H9 (cell line): Measurements from ENCODE around the gene ELOVL6. TPM values are rescaled to one million over a fixed set of nuclear protein-coding genes. Genes with fewer than 3 reads are reported as not detected.
A peak's percentile ranks its signal among the peaks of the same experiment; 100 is the strongest.

Experiments
- DNase-seq: peaks from one replicate; pipeline ENCODE4 v3.0.0-alpha.2; 2017
- H2AFZ ChIP-seq: one replicate; pipeline ENCODE4 v1.6.1; 2013; ENCODE audit warnings: mild to moderate bottlenecking, low read length, control low read depth, moderate library complexity
- H2AK5ac ChIP-seq: 2 replicates; pipeline ENCODE4 v1.6.1; 2013; ENCODE audit warnings: low read length, control low read depth, mixed read lengths; ENCODE audit not compliant: insufficient read length
- H2BK120ac ChIP-seq: one replicate; pipeline ENCODE4 v1.6.1; 2013; ENCODE audit warnings: low read depth, mild to moderate bottlenecking, low read length, control low read depth, inconsistent platforms; ENCODE audit not compliant: poor library complexity, severe bottlenecking
- H2BK12ac ChIP-seq: 2 replicates; pipeline ENCODE4 v1.6.1; 2013; ENCODE audit warnings: low read length, control low read depth, mixed read lengths, low read depth; ENCODE audit not compliant: insufficient read length
- H2BK15ac ChIP-seq: 2 replicates; pipeline ENCODE4 v1.6.1; 2013; ENCODE audit warnings: low read depth, low read length, control low read depth
- H2BK20ac ChIP-seq: one replicate; pipeline ENCODE4 v1.6.1; 2013; ENCODE audit warnings: low read depth, mild to moderate bottlenecking, low read length, control low read depth, inconsistent platforms; ENCODE audit not compliant: poor library complexity, severe bottlenecking
- H2BK5ac ChIP-seq: 2 replicates; pipeline ENCODE4 v1.6.1; 2013; ENCODE audit warnings: low read length, control low read depth, mixed read lengths; ENCODE audit not compliant: insufficient read length
- H3K14ac ChIP-seq: 2 replicates; pipeline ENCODE4 v1.6.1; 2013; ENCODE audit warnings: low read length, control low read depth; ENCODE audit not compliant: insufficient read depth
- H3K18ac ChIP-seq: 2 replicates; pipeline ENCODE4 v1.6.1; 2013; ENCODE audit warnings: low read depth, mild to moderate bottlenecking, mixed read lengths, low read length, control low read depth; ENCODE audit not compliant: insufficient read length
- H3K23ac ChIP-seq: 2 replicates; pipeline ENCODE4 v1.6.1; 2013; ENCODE audit warnings: low read length, control low read depth, mixed read lengths, low read depth; ENCODE audit not compliant: insufficient read length
- H3K23me2 ChIP-seq: 2 replicates; pipeline ENCODE4 v1.6.1; 2013; ENCODE audit warnings: low read depth, mild to moderate bottlenecking, mixed read lengths, low read length, control low read depth; ENCODE audit not compliant: insufficient read length, poor library complexity, severe bottlenecking
- H3K27ac ChIP-seq: 2 replicates; pipeline ENCODE4 v1.5.1; 2013; ENCODE audit warnings: low read length, control low read depth, mixed read lengths, low read depth; ENCODE audit not compliant: insufficient read length
- H3K27me3 ChIP-seq: 2 replicates; pipeline ENCODE4 v1.6.1; 2013; ENCODE audit warnings: low read length, control low read depth, inconsistent platforms; ENCODE audit not compliant: insufficient read depth
- H3K4ac ChIP-seq: 2 replicates; pipeline ENCODE4 v1.6.1; 2013; ENCODE audit warnings: low read depth, mild to moderate bottlenecking, control low read depth, inconsistent platforms, low read length, moderate library complexity
- H3K4me1 ChIP-seq: 2 replicates; pipeline ENCODE4 v1.6.1; 2013; ENCODE audit warnings: low read length, control low read depth, inconsistent platforms; ENCODE audit not compliant: insufficient read depth
- H3K4me2 ChIP-seq: 2 replicates; pipeline ENCODE4 v1.6.1; 2013; ENCODE audit warnings: low read length, control low read depth, mixed read lengths; ENCODE audit not compliant: insufficient read length, insufficient read depth
- H3K56ac ChIP-seq: 2 replicates; pipeline ENCODE4 v1.6.1; 2013; ENCODE audit warnings: low read depth, mild to moderate bottlenecking, mixed read lengths, low read length, control low read depth; ENCODE audit not compliant: insufficient read length
- H3K79me1 ChIP-seq: 2 replicates; pipeline ENCODE4 v1.6.1; 2013; ENCODE audit warnings: low read depth, mild to moderate bottlenecking, moderate library complexity, low read length, control low read depth, inconsistent platforms; ENCODE audit not compliant: insufficient read depth, poor library complexity, severe bottlenecking
- H3K79me2 ChIP-seq: 2 replicates; pipeline ENCODE4 v1.6.1; 2013; ENCODE audit warnings: low read length, control low read depth, inconsistent platforms; ENCODE audit not compliant: insufficient read depth
- H3K9ac ChIP-seq: 2 replicates; pipeline ENCODE4 v1.6.1; 2013; ENCODE audit warnings: low read length, control low read depth, mixed read lengths; ENCODE audit not compliant: insufficient read length; ENCODE audit errors: extremely low read depth
- H3K9me3 ChIP-seq: one replicate; pipeline ENCODE4 v1.6.1; 2013; ENCODE audit warnings: low read depth, low read length, inconsistent platforms; ENCODE audit not compliant: control insufficient read depth
- H3T11ph ChIP-seq: one replicate; pipeline ENCODE4 v1.6.1; 2013; ENCODE audit warnings: mild to moderate bottlenecking, low read length, control low read depth, inconsistent platforms
- H4K20me1 ChIP-seq: one replicate; pipeline ENCODE4 v1.6.1; 2013; ENCODE audit not compliant: control insufficient read depth, insufficient read length, insufficient read depth
- H4K5ac ChIP-seq: 2 replicates; pipeline ENCODE4 v1.6.1; 2013; ENCODE audit warnings: low read depth, mild to moderate bottlenecking, mixed read lengths, low read length, control low read depth; ENCODE audit not compliant: insufficient read length
- H4K8ac ChIP-seq: replicated peaks from 2 replicates; pipeline ENCODE4 v1.6.1; 2013; ENCODE audit warnings: low read length, control low read depth, mixed read lengths, low read depth; ENCODE audit not compliant: insufficient read length
- H4K91ac ChIP-seq: 2 replicates; pipeline ENCODE4 v1.6.1; 2013; ENCODE audit warnings: low read depth, mild to moderate bottlenecking, moderate library complexity, mixed read lengths, low read length, control low read depth; ENCODE audit not compliant: insufficient read length
- H3K27ac Mint-ChIP-seq, 3 experiments: 2 replicates in 2 of 3; 3 replicates in 1 of 3; pipeline ENCODE4 v1.8.0; 2020 to 2021; ENCODE audit warnings: mixed read lengths in 3 of 3, mild to moderate bottlenecking in 1 of 3, moderate library complexity in 1 of 3
- H3K27me3 Mint-ChIP-seq: 2 replicates; pipeline ENCODE4 v1.8.0; 2021; ENCODE audit warnings: low read depth, mild to moderate bottlenecking, moderate library complexity, mixed read lengths
- H3K36me3 Mint-ChIP-seq, 3 experiments: 2 replicates in 2 of 3; 3 replicates in 1 of 3; pipeline ENCODE4 v1.8.0; 2020 to 2021; ENCODE audit warnings: low read depth in 3 of 3, mixed read lengths in 3 of 3; ENCODE audit not compliant: insufficient read depth in 1 of 3
- H3K4me1 Mint-ChIP-seq, 2 experiments: 2 replicates each; pipeline ENCODE4 v1.8.0; 2020; ENCODE audit warnings: mixed read lengths in 2 of 2
- H3K4me3 Mint-ChIP-seq, 2 experiments: 2 replicates in 1 of 2; 3 replicates in 1 of 2; pipeline ENCODE4 v1.8.0; 2020 to 2021; ENCODE audit warnings: mild to moderate bottlenecking in 2 of 2, mixed read lengths in 2 of 2, moderate library complexity in 1 of 2
- H3K9me3 Mint-ChIP-seq, 2 experiments: 2 replicates in 1 of 2; 3 replicates in 1 of 2; pipeline ENCODE4 v1.8.0; 2020; ENCODE audit warnings: mild to moderate bottlenecking in 2 of 2, mixed read lengths in 2 of 2, moderate library complexity in 1 of 2
- WGBS: extraction: QIAGEN DNeasy Blood & Tissue Kit; methylation state at CpG from one replicate; pipeline ENCODE4 v1.1.7; 2013; ENCODE audit warnings: missing lambda C conversion rate, low lambda C conversion rate, mixed read lengths; ENCODE audit not compliant: insufficient read length; ENCODE audit errors: extremely low coverage; 5-methylcytosine and 5-hydroxymethylcytosine counted together
- total RNA-seq: library from RNA; stranded (reverse); gene quantifications from 2 replicates; pipeline ENCODE4 v1.2.1, GENCODE V29; 2021
- TF ChIP-seq, protein P1 (sequence below): fragments of 200-600 bp; sonication (generic); conservative IDR thresholded peaks from 3 replicates; pipeline ENCODE4 v1.8.0; 2021; ENCODE audit warnings: antibody characterized with exemption, mild to moderate bottlenecking

The ELOVL6 gene
- total RNA-seq, 1 experiment from 2014 or later: 64.6 TPM

- Histone ChIP-seq H3K4ac (no peak overlapping the region), H3K18ac (no peak overlapping the region), H3K56ac (peak overlapping the region; percentile 79), H3K27me3 (no peaks in the 10 kb centered on the region; the same call in 1 of the 2 replicates), H3K14ac (no peak overlapping the region), H2BK20ac (no peak overlapping the region), H3K79me2 (no peaks in the 10 kb centered on the region), H2BK5ac (no peak overlapping the region), H3K4me2 (no peak overlapping the region), H3T11ph (no peak overlapping the region), H3K27ac (no peak overlapping the region), H3K23ac (no peak overlapping the region), H4K5ac (no peak overlapping the region), H4K91ac (no peak overlapping the region), H2BK120ac (no peak overlapping the region), H4K8ac (no peak overlapping the region), H4K20me1 (no peaks in the 10 kb centered on the region), H3K9ac (no peak overlapping the region), H3K23me2 (no peaks in the 10 kb centered on the region), H2AK5ac (no peak overlapping the region), H2AFZ (no peak overlapping the region), H3K4me1 (no peaks in the 10 kb centered on the region), H2BK15ac (no peak overlapping the region), H2BK12ac (no peak overlapping the region), H3K79me1 (no peaks in the 10 kb centered on the region), H3K9me3 (no peaks in the 10 kb centered on the region)
- WGBS: no CpG with 5 or more reads among the region's 5 CpGs
- DNase-seq: no peak
- H3K27me3 Mint-ChIP-seq: no peaks in the 10 kb centered on the region
- peaks cover 1 to 6% (median 3%) of the 10 kb centered on the region in 3 experiments; a peak in 3 of 7 replicates for H3K36me3 Mint-ChIP-seq
- TF ChIP-seq, protein P1, sequence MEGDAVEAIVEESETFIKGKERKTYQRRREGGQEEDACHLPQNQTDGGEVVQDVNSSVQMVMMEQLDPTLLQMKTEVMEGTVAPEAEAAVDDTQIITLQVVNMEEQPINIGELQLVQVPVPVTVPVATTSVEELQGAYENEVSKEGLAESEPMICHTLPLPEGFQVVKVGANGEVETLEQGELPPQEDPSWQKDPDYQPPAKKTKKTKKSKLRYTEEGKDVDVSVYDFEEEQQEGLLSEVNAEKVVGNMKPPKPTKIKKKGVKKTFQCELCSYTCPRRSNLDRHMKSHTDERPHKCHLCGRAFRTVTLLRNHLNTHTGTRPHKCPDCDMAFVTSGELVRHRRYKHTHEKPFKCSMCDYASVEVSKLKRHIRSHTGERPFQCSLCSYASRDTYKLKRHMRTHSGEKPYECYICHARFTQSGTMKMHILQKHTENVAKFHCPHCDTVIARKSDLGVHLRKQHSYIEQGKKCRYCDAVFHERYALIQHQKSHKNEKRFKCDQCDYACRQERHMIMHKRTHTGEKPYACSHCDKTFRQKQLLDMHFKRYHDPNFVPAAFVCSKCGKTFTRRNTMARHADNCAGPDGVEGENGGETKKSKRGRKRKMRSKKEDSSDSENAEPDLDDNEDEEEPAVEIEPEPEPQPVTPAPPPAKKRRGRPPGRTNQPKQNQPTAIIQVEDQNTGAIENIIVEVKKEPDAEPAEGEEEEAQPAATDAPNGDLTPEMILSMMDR: no peak
- peaks cover 0 to 4% of the 10 kb centered on the region in 2 experiments; a peak in 1 of 4 replicates for H3K4me1 Mint-ChIP-seq
- no peak overlapping the region for H3K4me3 Mint-ChIP-seq
- H3K27ac Mint-ChIP-seq: no peak overlapping the region
- no peaks in the 10 kb centered on the region for H3K9me3 Mint-ChIP-seq
Observed at GRCh38 chr4:110062166-110062565, 136.2 kb downstream of the ELOVL6 start.
